DMS53 (cell line): ENCODE results near the gene EEF1G.
A peak's percentile ranks its signal among the peaks of the same experiment; 100 is the strongest.
"Not testable (repeated sequence)": the region's sequence is repeated elsewhere in the genome, so short reads cannot be mapped to it uniquely, and the experiment has no call there.

Source experiments
- DNase-seq: peaks from one replicate; lab custom pipeline; 2025; lab: John Stamatoyannopoulos, UW

Gene EEF1G, protein sequence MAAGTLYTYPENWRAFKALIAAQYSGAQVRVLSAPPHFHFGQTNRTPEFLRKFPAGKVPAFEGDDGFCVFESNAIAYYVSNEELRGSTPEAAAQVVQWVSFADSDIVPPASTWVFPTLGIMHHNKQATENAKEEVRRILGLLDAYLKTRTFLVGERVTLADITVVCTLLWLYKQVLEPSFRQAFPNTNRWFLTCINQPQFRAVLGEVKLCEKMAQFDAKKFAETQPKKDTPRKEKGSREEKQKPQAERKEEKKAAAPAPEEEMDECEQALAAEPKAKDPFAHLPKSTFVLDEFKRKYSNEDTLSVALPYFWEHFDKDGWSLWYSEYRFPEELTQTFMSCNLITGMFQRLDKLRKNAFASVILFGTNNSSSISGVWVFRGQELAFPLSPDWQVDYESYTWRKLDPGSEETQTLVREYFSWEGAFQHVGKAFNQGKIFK

DNA sequence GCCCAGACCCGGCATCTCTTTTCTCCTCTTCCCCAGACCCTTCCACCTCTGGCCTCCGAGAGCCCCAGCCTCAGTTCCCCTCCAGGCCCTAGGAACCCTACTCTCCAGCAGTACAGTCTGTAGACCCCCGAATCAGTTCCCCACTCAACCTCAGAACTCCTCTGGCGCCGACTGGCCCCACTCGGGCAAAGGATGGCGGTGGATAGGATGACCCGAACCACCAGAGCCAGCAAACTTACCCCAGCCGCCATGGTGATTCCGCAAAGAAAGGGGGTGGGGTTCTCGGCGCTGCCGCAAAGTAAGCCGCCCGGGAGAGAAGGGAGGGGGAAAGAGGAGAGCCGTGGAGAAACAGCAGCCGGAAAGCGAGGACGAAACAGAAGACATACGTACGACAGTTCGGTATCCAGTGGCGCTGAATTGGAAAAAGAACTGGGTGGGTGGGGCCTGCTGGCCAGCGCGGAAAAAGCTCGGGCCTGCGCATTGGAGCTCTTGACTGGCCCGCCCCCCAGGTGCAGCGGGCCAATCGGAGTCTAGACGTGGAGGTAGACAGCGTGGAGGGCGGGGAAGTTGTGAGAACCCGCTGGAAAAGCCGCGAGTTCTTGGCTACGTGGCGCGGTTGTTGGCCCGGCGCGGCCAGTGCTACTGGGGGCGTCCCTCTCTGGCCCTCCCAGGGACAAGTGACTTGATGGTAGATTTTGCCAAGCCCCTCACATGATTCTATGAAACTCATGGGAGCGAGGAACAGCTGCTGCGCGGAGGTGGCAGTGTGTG, at the start of gene EEF1G:
Gene EEF1G, minus strand, starts transcription at position 300 of the 771 bp plus-strand sequence. Its CDS starts 49 bp downstream, at position 251.
- peak; percentile 100 for DNase-seq

DNA sequence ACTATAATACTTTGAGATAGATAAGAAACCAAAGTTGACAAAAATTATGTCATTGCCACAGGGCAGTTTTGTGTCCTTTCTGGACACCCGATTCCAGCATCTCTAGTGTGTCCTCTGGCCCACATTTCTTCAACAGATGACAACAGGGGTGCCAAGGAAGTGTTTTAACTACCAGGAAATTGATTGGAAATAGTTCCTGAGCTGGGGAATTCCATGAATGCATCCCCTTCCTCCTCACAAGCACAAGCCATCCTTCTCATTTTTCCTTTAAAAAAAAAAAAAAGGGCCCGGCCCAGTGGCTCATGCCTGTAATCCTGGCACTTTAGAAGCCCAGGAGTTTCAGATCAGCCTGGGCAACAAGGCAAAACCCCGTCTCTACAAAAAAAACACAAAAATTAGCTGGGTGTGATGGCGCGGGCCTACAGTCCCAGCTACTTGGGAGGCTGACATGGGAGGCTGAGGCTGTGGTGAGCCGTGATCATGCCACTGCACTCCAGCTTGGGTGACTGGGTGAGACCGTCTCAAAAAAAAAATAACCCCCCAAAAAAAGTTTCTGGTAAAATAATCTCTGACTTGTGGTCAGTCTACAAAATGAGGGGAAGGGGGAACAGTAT, 48.9 kb upstream of the EEF1G start:
- no peak for DNase-seq

DNA sequence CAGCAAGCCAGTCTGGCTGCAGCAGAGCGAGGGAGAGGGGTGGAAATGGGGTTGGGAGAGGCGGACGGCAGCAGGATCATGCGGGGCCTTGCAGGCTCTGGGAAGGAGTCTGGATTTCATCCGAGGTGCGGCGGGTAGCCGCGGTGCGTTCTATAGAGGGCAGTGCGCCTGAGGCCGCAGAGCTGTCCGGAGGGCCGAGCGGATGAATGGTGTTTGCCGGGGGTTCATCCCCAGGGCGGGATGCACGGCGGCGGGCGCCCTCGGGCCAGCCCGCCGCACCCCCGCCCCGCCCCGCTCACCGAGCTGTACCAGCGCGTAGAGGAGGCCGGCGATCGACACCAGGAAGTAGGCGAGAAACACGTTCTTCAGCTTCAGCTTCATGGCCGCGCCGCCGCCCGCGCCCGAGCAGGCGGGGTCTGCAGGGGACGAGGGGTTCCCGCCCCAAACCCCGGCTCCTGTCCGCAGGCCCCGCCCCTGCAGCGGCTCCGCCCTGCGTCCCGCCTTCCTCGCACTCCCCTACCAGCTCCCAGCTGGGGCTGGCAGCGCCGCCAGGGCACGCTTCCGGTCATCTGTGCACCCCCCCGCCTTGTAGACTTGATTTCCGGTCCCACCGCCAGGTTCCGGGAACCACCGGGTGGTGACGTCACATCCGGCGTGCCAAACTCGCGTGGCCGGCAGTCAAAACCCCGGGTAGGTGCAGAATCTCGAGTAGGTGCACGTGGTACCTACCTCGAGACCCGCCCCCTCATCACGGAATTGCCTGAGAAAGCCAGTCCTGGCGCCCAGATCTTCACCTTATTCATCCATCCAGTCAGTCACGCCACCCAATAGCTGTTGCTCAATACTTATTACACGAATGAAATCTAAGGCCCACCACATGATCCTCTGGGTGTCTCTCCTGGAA, 48.1 kb upstream of the EEF1G start, which contains the start of gene B3GAT3:
Gene B3GAT3, minus strand, starts transcription at position 420 of the 904 bp plus-strand sequence. Its CDS starts 39 bp downstream, at position 381.
- peak; percentile 100 for DNase-seq

DNA sequence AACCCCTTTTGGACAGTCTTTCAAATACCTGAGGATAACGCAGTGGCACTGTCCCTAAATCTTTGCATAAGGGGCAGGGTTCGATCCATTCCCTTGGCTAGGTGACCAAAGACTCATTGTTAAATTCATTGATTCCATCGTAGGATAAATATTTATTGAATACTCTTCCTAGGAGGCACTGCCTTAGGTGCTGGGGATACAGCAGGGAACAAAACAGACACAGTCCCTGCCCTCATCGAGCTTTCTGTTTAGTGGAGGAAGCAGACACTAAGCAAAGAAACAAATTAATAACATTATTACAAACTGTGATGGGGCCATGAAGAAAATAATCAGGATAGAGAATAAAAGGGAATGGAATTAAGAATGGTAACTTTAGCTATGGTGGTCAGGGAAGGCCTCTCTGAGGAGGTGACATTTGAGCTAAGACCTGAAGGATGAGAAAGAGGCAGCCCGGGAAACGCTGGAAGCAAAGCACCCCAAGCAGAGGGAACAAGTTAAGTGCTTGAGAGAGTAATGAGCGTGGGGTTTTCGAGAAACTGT, 47.4 kb upstream of the EEF1G start:
- DNase-seq: no peak

DNA sequence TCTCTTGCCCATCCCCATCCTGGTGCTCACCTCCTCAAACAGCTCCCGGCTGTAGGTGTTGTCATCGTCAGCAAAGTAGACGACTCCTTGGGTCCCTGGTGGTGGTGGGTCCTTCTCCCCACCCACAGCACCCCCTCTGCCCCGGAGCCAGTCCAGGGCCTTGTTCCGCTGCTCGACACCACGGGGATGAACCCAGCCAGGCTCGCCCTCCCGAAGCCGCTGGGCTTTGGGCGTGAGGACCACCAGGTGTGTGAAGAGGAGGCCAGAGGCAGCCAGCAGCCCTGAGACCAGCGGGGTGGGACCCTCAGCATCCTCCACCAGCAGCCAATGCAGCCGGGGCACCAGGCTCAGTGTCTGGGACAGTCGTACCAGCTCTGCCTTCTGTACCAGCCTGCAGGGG, 43.3 kb upstream of the EEF1G start:
- DNase-seq: not testable (repeated sequence)

DNA sequence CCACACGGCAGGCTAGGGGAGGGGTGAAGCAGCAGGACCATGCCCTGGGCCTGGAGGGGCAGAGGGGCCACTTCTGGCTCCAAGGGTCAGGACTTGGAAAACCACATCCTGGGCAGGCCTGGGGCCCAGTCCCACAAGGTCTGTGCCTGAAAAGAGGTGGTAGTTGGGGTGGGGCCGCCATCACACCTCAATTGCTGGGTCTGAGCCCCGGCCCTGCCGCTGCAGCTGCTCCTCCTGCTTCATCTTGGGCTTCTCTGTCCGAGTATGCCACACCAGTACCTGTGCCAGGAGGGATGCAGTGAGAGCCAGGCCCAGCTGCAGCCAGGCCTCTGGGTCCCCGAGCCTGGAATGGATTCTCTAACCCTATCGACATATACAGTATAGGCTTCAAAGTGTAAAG, 41.8 kb upstream of the EEF1G start:
- DNase-seq: no peak

DNA sequence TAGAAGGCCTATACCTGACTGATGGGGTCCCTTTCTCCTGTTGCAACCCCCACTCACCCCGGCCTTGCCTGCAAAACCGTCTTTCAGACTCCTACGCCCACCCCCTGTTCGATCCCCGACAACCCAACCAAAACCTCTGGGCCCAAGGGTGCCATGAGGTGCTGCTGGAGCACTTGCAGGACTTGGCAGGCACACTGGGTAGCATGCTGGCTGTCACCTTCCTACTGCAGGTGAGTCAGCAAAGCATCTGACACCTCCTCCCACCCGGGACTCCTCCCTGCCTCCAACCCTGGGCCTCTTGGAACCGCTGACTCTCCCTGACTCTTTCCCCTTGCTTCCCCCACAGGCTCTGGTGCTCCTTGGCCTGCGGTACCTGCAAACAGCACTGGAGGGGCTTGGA, 40.6 kb upstream of the EEF1G start:
- DNase-seq: peak; percentile 86

DNA sequence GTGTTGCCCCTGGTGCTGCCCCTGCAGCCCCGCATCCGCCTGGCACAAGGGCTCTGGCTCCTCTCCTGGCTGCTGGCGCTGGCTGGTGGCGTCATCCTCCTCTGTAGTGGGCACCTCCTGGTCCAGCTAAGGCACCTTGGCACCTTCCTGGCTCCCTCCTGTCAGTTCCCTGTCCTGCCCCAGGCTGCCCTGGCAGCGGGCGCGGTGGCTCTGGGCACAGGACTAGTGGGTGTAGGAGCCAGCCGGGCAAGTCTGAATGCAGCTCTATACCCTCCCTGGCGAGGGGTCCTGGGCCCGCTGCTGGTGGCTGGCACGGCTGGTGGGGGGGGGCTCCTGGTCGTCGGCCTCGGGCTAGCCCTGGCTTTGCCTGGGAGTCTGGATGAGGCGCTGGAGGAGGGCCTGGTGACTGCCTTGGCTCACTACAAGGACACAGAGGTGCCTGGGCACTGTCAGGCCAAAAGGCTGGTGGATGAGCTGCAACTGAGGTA, 39.6 kb upstream of the EEF1G start:
- DNase-seq: no peak

DNA sequence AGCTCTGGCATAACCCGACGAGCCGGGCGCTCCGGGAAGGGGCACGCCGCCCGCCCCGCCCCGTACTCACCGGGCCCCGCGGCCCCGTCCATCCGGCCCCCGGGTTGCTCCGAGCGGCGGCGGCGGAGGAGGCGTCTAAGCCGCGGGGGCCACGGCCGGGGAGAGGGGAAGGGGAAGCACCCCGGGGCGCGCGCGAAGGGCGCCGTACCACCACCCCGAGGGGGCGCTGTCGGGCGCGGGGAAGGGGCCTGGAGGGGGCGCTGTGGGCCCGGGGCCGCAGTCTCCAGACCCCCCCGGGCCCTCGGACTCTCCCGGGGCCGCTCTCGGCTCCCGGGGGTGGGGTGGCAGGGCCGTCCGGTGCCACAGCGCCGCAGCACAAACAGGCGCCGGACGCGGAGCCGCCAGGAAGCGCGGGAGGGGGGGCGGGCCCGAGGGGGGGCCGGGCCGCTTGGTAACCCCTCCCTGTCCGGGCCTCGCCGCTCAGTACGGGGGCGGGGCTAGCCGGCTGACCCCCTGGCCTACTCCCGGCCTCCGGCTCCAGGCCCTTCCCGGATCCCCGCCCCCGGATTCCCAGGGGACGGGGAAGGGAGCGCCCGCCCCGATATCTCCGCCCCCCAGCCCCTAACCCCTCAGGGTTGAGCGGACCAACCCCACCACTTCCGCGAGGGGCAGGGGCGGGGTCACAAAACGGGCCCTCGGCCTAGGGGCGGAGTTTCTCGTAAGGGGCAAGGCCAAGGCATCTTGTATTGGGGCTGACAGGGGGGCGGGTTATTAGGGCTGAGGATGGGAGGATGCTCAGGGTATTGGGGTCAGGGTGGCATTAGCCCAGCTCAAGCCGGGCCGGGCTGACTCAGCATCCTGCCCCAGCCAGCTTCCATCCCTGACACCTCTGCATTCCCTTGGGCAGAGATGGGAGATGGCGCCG, 38.9 kb upstream of the EEF1G start, which contains the start of the genes EML3 and ROM1:
Gene EML3, minus strand, starts transcription at position 410 of the 925 bp plus-strand sequence. Its CDS starts 318 bp downstream, at position 92.
Gene ROM1, plus strand, starts transcription at position 892 of the 925 bp plus-strand sequence. Its CDS starts 25 bp downstream, at position 917.
- DNase-seq: peak; percentile 92

DNA sequence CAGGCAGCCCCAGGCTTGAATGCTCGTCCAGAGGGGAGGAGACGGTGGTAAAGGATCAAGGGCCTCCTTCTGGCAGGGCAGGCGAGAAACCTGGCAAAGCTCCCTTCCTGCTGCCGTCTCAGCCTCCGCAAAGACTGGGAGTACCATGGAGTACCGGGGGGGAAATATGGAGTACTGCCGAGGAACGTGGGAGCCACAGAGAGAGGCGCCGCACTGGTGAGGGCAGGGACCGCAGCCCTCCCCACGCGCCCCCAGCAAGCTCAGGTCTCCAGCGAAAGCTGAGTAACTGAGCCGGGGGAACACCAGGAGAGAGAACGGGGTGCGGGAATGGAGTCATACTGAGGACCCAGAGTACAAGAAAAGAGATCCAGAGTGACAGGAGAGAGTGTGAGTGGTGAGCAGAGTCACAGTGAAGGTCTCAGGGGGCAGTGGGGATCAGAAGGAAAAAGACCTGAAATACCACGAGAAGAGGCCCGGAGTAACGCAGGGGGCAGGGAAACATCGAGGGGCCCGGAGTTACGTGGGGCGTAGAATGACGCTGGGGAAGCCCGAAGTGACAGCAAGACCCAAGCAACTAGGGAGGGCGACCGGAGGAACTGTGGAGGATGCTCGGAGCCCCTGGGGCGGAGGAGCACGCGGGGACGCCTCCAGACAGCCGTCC, 38.1 kb upstream of the EEF1G start:
- DNase-seq: peak; percentile 61

DNA sequence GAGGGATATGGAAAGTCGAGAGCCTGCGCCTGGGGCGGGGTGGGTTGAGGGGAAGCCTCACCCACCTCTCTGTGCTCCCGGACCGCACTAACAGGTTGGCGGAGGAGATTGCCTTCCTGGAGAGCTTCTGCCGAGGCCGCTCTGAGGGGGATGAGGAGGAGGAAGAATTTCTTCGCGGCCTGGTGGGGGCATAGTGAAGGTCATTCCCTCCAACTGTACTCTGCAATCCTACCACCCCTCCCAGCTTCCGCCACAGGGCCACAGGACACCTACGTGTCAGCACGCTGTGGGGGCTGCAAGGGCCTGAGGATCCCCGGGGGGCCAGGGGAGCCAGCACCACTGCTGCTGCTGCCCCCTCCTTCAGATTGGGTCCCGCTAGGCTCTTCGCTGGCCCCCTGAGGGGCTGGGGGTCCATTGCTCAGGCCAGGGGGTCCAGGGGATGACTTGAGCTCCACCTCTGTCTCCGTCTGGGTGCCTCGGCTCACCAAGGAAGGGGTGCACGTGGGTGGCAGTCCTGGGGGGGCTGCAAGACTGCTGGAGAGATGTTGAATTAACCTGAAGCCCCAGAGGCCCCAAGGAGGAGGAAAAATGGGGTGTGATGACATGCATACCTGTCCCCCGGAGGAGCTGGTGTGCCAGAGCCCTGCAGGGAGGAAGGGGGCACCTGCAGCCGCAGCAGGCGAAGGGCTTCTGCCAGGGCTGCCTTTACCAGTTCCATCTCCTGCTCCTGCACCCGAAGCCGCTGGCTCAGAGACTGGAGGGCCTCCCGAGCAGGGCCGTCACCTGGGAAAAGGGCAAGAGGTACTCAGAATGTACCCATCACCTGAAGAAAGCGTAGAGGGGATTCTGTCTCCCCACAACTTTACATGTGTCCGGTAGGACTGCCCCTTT, 37.4 kb upstream of the EEF1G start:
- no peak for DNase-seq

DNA sequence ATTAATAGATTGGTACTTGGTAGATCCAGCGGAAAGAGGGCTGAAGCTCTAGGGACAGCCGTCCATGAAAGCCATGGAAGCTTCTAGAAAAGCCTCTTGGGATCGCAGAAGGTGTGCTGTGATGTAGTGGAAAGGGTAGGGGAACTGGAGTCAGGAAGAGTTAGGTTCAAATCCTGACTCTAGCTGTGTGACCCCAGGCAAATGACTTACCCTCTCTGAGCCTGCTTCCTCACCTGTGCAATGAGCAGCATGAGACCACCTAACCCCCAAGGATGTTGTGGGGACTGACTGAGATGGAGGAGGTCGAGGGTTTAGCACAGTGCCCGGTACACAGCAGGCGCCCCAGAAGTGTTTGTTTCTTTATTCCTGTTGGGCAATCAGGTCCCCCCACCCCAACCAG, 36.7 kb upstream of the EEF1G start:
- no peak for DNase-seq

DNA sequence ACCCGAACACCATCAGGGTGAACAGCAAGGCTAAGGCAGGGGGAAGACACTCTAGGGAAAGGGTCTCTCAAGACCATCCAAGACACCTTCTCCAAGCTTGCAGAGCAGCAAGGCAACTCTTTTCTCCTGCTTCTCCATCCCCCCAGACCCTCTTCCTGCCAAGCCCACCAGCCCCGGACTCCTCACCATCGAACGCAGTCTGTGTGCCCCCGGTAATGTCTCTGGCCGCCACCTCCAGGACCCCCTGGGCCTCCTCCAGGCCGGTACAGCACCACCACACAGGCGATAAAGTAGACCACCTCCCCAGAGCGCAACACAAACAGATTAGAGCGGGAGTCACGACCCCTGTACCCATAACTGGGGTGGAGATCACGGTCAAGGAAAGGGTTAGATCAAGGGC, 35.1 kb upstream of the EEF1G start:
- DNase-seq: no peak

DNA sequence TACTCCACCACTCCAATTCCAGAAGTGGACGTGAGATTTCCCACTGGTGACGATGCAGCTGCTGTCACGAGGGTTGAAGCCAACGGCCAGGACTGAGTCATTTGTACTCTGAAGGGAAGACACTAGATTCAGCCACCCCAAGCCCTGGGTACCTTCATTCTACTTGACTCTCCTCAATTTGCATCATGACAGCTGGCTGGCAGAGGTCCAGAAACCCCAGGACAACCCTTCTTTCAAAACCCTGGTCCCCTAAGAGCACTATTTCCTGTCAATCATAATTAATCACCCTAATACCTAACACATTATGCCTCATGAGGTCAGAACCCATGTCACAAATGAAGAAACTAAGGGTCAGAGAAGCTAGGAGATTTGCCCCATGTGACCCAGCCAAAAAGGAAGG, 34.0 kb upstream of the EEF1G start:
- no peak for DNase-seq

DNA sequence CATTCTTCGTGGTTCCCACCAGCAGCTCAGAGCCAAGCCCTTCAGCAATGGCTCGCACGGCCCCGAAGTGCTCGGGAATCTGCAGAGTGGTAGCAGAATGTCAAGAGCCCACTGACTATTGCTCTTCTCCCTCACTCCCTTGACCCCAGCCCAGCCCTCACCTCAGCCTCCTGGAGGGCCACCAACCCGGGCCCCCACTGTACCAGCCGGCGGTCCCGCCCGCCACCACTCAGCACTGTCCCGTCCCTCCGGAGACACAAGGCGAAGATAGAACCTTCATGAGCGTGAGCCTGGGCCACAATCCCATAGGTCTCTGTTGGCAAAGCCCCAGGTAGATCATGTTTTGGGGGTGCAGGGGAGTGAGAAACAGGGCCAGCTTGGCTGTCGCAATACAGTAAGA, 32.2 kb upstream of the EEF1G start:
- no peak for DNase-seq

DNA sequence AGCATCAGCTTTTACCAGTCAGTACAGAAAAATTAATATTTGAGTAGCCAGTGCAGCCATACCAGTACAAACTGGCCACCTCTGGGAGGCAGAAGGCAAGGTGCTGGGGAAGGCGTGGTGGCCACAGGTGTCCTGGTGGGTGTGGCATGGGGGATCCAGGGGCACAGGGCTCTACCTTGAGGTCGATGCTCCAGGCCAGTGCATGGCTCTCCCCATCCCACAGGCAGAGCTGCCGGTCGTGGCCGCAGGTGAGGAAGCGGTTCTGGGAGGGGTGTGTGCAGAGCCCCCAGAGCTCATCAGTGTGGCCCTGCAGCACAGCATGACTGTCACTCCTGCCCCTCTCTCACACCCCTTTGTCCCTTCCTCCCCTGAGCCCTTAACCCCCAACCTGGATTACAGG, 31.8 kb upstream of the EEF1G start:
- no peak for DNase-seq

DNA sequence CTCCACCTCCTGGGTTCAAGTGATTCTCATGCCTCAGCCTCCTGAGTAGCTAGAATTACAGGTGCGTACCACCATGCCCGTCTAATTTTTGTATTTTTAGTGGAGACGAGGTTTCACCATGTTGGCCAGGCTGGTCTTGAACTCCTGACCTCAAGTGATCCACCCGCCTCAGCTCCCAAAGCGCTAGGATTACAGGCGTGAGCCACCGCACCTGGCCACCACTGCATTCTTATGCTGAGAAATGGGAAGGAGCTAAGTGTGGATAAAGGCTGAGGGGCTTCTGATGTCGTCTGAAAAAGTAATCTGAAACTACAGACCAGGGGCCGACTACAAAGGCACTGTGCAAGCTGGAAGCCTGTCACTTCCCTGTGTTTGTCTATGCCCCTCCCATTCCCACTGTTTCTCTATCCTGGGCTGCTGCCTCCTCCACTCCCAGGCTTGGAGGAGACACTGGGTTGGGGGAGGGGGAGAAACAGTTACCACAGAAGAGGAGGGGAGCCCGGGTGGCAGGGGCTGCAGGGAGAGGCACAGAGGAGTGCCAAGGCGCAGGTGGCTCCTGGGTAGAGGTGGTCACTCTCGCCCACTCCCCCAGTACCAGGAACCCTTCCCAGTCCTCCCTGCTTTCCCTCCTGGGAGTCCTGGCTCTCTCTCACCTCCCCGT, 30.9 kb upstream of the EEF1G start:
- no peak for DNase-seq
